SIG-M5 treated with dmso at 0.1 percent for 504 hours (cell line): ENCODE results near the gene SDR42E2.
"Not testable (repeated sequence)": the region's sequence is repeated elsewhere in the genome, so short reads cannot be mapped to it uniquely, and the experiment has no call there.

Experiments used
- DNase-seq: peaks from one replicate; lab custom pipeline; 2025; ENCODE audit not compliant: unreplicated experiment; lab: John Stamatoyannopoulos, UW

Gene SDR42E2

DNA sequence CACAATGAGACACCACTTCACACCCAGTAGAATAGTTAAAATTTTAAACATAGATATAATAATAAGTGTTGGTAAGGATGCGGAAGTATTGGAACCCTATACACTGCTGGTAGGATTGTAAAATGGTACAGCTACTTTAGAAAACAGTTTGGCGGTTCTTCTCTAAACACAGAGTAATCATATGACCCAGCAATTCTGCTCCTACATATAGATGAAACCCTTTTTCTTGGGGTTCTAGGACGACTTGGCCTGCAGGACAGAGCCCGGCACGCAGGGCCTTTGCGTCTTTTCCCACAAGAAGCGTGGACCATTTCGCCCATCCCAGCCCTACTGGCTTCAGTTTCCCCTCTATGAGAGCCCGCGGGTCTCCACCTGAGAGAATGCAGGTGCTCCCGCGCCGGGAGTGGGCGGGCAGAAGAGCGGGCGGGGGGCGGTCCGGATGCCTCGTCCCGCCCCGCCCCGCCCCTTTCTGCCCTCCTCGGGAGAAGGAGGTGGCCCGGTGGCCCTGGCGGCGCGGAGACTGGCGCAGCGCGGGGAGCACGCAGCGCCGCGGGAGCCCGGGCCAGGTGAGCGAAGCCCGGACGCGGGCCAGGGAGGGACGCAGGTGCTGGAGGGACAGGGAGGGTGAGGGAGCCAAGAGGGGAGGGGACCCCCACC lies at the start of gene SDR42E2:
SDR42E2 (plus strand) TSS at position 508 of the 657 bp plus-strand sequence. CDS start 3,077 bp downstream, outside the sequence.
- DNase-seq = no peak

DNA sequence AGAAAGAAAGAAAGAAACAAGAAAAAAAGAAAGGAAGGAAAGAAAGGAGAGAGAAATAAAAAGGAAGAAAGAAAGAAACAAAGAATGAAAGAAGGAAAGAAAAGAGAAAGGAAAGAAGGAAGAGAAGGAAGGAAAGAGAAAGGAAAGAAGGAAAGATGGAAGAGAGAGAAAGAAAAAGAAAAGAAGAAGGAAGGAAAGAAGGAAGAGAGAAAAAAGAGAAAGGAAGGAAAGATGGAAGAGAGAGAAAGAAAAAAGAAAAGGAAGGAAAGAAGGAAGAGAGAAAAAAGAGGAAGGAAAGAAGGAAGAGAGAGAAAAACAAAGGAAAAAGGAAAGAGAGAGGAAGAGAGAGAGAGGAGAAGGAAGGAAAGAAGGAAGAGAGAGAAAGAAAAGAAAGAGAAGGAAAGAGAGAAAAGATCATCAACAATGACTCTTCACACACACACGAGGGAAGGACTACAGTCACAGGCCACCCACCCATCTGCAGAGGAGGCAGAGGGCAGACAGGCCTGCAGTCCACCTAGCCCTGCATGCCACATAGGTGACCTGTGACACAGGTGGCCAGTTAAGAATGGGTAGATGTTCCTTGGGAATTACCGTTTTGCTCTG lies 46.1 kb upstream of the SDR42E2 start:
- no peak for DNase-seq

GRCh38 chr16:22117609-22118008 lies 44.7 kb upstream of the SDR42E2 start:
- DNase-seq = no peak

DNA sequence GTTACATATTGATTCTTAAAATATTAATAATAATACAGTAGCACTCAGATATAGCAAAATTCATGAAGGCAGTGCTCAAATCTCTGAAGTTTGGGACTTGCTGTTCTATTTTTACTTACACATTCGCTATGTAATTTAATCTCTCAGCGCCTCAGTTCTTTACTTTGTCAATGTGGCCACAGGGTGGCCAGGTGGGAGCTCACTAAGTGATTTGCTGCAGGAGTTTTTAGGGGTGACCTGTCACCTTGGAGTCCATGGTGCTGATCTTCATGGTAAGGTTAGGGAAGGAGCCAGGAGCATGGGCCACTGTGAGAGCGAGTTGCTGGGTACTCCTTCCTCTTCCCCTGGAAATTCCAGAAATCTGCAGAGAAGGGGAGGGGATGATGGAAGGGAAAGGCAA lies 41.9 kb upstream of the SDR42E2 start:
- no peak for DNase-seq

- no peak for DNase-seq
Measured at GRCh38 chr16:22122239-22122638, 40.1 kb upstream of the SDR42E2 start.

DNA sequence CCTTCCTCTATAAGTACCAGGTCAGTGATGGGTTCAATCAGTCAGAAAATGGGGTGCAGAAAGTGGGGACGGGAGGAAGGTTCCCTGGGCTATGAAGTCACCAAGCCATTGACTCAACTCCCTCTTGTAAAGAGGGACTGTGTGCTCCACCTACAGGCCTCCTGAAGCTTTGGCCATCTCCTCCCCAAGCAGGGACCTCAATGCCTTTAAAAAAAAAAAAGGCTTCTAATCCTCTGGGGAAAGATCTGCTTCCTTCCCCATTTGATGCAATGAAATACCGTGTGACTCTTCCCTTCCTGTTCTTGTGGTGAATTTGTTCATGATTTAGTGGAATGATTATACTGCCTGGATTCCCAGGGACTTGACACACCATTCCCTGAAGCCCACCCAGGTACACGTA lies 39.2 kb upstream of the SDR42E2 start:
- peak; percentile 44 for DNase-seq

GRCh38 chr16:22123759-22124490 lies 38.4 kb upstream of the SDR42E2 start:
- DNase-seq = no peak

- no peak for DNase-seq
Measured at GRCh38 chr16:22124583-22125284, 37.6 kb upstream of the SDR42E2 start.

DNA sequence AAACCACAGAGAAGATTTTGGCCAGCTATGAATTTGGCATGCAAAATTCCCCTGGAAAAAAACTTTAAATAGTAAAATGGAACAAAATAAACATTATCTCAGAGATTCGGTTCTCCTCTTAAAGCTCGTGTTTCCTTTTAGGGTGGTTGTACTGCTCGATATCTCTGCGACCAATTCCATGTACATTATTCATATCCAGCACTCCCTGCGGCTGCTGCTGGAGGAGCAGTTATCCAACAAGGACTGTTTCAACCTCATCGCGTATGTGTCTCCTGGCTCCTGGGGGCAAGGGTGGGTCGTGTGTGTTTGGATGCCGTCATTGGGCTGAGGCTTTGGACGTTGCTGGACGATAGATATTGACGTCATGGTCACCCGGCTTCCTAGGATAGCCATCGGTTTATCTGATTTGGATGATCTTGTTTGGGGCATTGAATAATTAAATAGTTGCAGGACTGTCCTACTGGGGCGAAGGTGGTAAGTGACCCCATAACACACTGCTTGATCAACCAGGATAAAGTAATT lies 36.2 kb upstream of the SDR42E2 start:
- no peak for DNase-seq

GRCh38 chr16:22128537-22128936 lies 33.8 kb upstream of the SDR42E2 start:
- DNase-seq = not testable (repeated sequence)

GRCh38 chr16:22130528-22130927 lies 31.8 kb upstream of the SDR42E2 start:
- no peak for DNase-seq

- DNase-seq = no peak
Measured at GRCh38 chr16:22132801-22133200, 29.5 kb upstream of the SDR42E2 start.

GRCh38 chr16:22138482-22138881 lies 23.8 kb upstream of the SDR42E2 start:
- DNase-seq = no peak

DNA sequence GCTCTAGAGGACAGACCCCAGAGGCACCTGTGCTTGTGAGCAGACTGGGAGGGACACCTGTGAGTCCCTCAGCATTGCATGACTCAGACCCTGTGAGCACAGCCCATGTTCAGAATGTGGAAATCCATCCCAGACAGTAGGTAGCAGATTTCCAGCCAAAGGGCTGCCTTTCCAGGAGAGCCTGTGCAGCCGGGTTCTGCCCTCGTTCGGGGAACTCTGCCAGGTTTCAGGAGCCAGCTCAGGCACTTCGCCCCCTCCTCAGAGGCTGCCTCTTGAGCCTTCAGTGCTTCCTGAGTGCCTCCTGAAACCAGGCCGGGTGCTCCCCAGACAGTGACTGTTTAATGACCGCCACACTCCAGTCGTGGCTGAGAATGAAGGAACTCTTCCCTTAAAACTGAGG lies 23.3 kb upstream of the SDR42E2 start:
- no peak for DNase-seq

DNA sequence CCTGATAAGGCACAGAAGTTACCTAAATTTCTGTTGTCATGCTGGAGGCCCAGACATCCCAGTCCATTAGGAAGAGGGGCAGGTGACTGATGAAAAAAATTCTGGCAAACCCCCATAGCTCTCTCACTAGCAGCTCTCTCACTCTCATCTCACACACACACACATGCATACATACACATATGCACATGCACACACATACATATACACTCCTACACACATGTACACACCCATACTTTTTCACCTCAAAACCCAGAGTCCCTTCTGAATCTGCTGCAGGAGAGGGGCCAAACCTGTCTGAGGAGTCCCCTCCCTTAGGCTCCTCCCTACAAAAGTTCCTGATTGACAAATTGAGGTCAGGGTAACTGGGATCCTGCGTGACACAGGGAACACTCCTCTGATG lies 22.6 kb upstream of the SDR42E2 start:
- DNase-seq = no peak

DNA sequence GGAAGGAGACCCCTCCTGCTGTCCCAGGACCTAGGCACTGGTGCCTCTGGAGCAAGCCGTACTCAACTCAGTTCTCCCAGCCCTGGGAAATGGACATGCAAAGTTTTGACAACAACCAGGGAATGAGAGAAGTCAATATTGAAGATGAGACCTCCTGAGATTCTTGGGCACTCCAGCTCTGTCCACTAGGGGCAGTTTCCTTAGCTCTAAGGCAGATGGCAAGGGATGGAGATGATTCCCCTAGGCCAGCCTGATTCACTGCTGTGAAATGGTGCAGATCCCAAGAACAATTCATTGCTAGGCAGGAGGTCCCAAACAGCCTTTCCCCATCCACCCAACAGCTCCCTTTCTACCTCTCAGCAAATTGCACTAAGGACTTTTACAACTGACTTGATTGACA lies 20.5 kb upstream of the SDR42E2 start:
- DNase-seq = peak; percentile 44

GRCh38 chr16:22144520-22144919 lies 17.8 kb upstream of the SDR42E2 start:
- no peak for DNase-seq

DNA sequence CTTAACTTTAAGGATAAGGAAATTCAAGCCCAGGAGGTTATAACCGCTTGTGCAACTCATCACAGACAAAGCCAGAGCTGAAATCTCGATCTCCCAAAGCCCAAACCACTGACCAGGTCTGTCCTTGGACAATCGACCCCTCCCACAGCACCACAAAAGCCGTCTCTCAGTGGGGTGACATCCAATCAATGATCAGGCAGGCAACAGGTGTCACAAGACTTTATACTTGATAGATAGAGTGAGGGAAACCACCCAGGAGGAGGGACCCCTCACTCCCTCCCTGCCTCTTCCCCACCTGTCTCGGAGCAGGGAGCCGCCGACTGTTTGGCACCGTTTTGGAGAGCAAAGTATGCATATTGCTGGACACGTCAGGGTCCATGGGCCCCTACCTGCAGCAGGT lies 14.5 kb upstream of the SDR42E2 start:
- DNase-seq = no peak

DNA sequence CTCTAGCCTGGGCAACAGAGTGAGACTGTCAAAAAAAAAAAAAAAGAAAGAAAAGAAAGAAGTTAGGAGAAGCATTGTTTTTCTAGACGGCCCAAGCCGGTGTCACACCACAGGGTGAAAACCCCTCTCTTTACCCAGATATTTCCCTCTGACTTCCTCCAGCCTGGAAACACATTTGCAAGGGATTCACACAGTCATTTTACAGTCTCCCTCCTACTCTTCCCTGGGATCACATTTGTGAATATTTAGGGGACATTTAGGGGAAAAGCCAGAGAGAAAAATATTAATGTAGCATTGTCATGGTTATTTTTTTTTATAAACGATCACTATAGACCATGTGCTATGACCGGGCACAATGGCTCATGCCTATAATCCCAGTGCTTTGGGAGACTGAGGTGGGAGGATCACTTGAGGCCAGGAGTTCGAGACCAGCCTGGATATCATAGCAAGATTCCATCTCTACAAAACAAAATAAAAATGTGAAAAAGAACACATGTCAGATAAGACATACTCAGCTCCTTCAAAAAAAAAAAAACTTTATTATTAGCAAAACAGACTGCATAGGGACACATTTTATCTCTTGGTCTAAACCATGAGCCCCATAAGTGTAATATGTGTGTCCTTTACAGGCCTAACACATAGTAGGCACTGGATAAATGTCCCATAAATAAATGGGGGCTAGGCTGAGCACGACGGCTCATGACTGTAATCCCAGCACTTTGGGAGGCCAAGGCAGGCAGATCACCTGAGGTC lies 10.9 kb upstream of the SDR42E2 start:
- DNase-seq = no peak

DNA sequence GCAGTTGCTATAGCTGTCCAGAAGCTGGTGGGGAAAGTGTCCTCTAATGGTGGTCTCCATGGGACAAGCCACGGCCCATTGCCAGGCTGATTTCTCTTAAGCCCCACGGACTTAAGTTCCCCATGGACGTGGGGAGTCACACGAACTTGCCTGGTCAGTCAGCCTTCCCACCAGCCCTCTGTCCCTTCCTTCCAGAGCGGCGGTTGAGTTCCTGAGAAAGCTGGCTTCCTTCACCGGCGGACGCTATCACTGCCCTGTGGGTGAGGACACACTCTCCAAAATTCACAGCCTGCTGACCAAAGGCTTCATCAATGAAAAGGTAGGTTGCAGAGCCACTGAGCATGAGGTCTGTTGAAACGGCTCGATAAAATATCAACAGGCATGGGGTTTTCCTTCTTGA lies 10.0 kb upstream of the SDR42E2 start:
- no peak for DNase-seq

GRCh38 chr16:22153078-22153477 lies 9.2 kb upstream of the SDR42E2 start:
- not testable (repeated sequence) for DNase-seq
